ENCODE measurements around the gene RYR3.

RYR3 gene

DNA sequence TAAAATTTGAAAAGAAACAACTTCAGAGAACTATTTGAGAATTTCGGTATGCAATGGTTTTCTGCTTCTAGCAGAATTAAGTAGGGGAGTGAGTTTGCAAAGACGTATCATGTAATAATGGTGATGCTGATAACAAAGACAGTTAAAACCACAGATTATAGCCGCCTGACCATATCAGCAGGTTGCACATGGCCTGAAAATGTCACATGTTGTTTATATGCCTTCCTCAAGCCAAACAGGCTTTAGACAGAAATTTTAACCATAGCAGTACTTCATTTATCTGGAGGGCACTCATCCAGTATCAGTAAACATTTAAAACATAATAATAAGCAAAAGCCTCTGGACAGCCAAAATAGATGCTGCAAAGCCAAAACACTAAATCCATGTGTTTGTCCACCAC is 131.7 kb downstream of the RYR3 start (continued):
- TF ChIP-seq ZNF433 (tag by site-specific recombination; IDR thresholded peaks at IDR 0.05; ENCODE audit: low read depth) (no peak), ZFP41 (tag by site-specific recombination; IDR thresholded peaks at IDR 0.05; ENCODE audit: borderline replicate concordance) (no peak), ZNF133 (tag by site-specific recombination; IDR thresholded peaks at IDR 0.05) (no peak), ZNF654 (tag by site-specific recombination; IDR thresholded peaks at IDR 0.05; ENCODE audit: low read depth) (no peak), ZNF350 (tag by site-specific recombination; IDR thresholded peaks at IDR 0.05) (no peak)
- TF ChIP-seq, protein P1, sequence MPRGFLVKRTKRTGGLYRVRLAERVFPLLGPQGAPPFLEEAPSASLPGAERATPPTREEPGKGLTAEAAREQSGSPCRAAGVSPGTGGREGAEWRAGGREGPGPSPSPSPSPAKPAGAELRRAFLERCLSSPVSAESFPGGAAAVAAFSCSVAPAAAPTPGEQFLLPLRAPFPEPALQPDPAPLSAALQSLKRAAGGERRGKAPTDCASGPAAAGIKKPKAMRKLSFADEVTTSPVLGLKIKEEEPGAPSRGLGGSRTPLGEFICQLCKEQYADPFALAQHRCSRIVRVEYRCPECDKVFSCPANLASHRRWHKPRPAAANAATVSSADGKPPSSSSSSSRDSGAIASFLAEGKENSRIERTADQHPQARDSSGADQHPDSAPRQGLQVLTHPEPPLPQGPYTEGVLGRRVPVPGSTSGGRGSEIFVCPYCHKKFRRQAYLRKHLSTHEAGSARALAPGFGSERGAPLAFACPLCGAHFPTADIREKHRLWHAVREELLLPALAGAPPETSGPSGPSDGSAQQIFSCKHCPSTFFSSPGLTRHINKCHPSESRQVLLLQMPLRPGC (tag by site-specific recombination; IDR thresholded peaks at IDR 0.05), result no peak

DNA sequence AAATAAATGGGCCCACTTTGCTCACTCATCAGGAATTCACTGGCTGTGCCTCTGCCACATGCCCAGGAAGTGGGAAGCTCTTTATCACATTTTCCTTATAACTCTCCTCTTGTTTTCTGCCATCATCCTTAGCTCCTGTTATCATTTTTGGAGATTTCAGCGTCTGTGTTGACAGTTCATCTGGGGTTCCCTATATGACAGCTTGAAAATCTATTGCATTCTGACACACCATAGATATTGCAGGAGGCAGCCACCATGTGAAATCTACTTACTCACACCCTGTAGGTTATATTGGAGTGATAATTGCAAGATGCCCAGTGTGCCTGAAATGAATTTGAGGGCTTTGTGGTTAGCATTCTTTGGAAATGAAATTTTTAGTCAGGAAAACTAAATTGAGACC is 132.9 kb downstream of the RYR3 start:
- Histone ChIP-seq H3K9me3 (ENCODE audit: control insufficient read depth, insufficient read depth, low read depth, low read length) (no peaks in the 10 kb centered on the region), H3K36me3 (ENCODE audit: control insufficient read depth in 2 of 2, insufficient read depth in 1 of 2, low read length in 2 of 2) (no peaks in the 10 kb centered on the region), H3K4me1 (ENCODE audit: control insufficient read depth, insufficient read depth, low read length) (no peaks in the 10 kb centered on the region; the same call in 1 of the 2 replicates), H3K27ac (ENCODE audit: extremely low read depth, low read depth, low read length) (no peak overlapping the region), H3K4me3 (ENCODE audit: low read depth, low read length) (no peak overlapping the region)
- ChIA-PET POLR2A (no interaction called here), CTCF (no interaction called here)
- no peak for TF ChIP-seq ZNF660 (tag by site-specific recombination; IDR thresholded peaks at IDR 0.05)
- TF ChIP-seq ZNF776 (tag by site-specific recombination; IDR thresholded peaks at IDR 0.05; ENCODE audit: borderline replicate concordance), result no peak
- TF ChIP-seq ZNF148 (tag by site-specific recombination; IDR thresholded peaks at IDR 0.05; ENCODE audit: borderline replicate concordance), result no peak
- no peak for TF ChIP-seq ZBTB10 (tag by site-specific recombination; IDR thresholded peaks at IDR 0.05)

- ChIA-PET POLR2A (no interaction called here), CTCF (no interaction called here)
- Histone ChIP-seq H3K4me1 (ENCODE audit: control insufficient read depth, insufficient read depth, low read length) (no peaks in the 10 kb centered on the region; the same call in 1 of the 2 replicates), H3K27ac (ENCODE audit: extremely low read depth, low read depth, low read length) (no peak overlapping the region), H3K36me3 (ENCODE audit: control insufficient read depth in 2 of 2, insufficient read depth in 1 of 2, low read length in 2 of 2) (no peaks in the 10 kb centered on the region), H3K4me3 (ENCODE audit: low read depth, low read length) (no peak overlapping the region), H3K9me3 (ENCODE audit: control insufficient read depth, insufficient read depth, low read depth, low read length) (no peaks in the 10 kb centered on the region)
- TF ChIP-seq ZNF76 (tag by site-specific recombination; IDR thresholded peaks at IDR 0.05; ENCODE audit: borderline replicate concordance, low read depth), result no peak
- no peak for TF ChIP-seq ZNF473 (tag by site-specific recombination; IDR thresholded peaks at IDR 0.05)
- TF ChIP-seq GLI4 (tag by site-specific recombination; IDR thresholded peaks at IDR 0.05), result no peak
- TF ChIP-seq ZNF292 (tag by site-specific recombination; IDR thresholded peaks at IDR 0.05; ENCODE audit: borderline replicate concordance, low read depth), result no peak
- TF ChIP-seq, protein P2, sequence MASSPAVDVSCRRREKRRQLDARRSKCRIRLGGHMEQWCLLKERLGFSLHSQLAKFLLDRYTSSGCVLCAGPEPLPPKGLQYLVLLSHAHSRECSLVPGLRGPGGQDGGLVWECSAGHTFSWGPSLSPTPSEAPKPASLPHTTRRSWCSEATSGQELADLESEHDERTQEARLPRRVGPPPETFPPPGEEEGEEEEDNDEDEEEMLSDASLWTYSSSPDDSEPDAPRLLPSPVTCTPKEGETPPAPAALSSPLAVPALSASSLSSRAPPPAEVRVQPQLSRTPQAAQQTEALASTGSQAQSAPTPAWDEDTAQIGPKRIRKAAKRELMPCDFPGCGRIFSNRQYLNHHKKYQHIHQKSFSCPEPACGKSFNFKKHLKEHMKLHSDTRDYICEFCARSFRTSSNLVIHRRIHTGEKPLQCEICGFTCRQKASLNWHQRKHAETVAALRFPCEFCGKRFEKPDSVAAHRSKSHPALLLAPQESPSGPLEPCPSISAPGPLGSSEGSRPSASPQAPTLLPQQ (tag by site-specific recombination; IDR thresholded peaks at IDR 0.05), result no peak
- TF ChIP-seq ATF2 (tag by site-specific recombination; IDR thresholded peaks at IDR 0.05; ENCODE audit: low read depth), result no peak
- TF ChIP-seq ZBTB11 (tag by site-specific recombination; conservative IDR thresholded peaks at IDR 0.05; ENCODE audit: low read depth), result no peak
- no peak for TF ChIP-seq ZBTB48 (tag by site-specific recombination; IDR thresholded peaks at IDR 0.05)
- no peak for TF ChIP-seq ZNF426 (tag by site-specific recombination; IDR thresholded peaks at IDR 0.05)
Measured at GRCh38 chr15:33445984-33446383, 135.2 kb downstream of the RYR3 start.

Data from HEK293 (cell line).